NCI-H82 (cell line): Measurements from ENCODE around the gene DUSP11.
"Not testable (repeated sequence)": the region's sequence is repeated elsewhere in the genome, so short reads cannot be mapped to it uniquely, and the experiment has no call there.

ENCODE experiments used
- DNase-seq: peaks from one replicate; lab custom pipeline; 2025; lab: John Stamatoyannopoulos, UW

The DUSP11 gene

GRCh38 chr2:73717695-73718094, 62.2 kb downstream of the DUSP11 start:
- DNase-seq = not testable (repeated sequence)

GRCh38 chr2:73717251-73717606, 62.7 kb downstream of the DUSP11 start:
- no peak for DNase-seq

- DNase-seq = no peak
Observed at GRCh38 chr2:73716543-73717250, 63.2 kb downstream of the DUSP11 start.

GRCh38 chr2:73714091-73714490, 65.8 kb downstream of the DUSP11 start:
- DNase-seq = no peak
